ENCODE results near the gene AFF3. TPM values are rescaled to one million over a fixed set of nuclear protein-coding genes. Genes with fewer than 3 reads are reported as not detected.
"Not testable (repeated sequence)": the region's sequence is repeated elsewhere in the genome, so short reads cannot be mapped to it uniquely, and the experiment has no call there.

The AFF3 gene
- polyA plus RNA-seq, 3 donors from 2014 or later = 1.4 to 7.4 (median 3.8) TPM

DNA sequence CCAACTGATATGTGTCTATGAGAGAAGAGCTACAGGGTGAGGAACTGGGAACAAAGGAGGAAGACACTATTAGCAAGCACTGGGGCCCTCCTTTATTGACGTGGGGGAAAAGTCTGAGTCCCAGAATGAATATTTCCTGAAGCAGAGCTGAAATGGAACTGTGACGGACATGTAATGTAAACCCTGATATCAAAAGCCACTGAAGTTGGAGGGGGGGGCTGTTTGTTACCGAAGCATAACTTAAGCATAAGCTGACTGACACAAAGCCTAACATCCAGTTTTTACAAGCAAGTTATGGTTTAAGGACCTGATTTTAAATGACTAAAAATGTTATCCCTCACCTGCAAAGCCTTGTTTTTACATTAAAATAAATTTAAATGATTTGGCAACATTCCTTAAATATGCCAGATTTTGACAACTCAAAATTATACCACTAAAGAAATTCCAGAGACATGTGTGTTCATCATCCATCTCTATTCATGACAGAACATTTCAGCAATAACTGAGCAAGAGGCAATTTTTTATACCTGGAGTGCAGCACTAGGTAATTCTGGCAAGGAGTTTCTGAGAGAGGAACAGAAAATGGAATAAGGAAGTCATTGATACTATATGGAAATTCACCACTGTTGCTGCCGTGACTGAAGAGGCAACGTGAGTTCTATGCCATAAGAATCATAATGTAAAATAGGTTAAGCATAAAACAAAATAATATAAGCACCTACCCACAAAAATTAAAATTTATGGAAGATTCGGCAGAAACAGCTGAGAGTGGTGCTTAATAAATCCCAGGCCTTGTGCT is 186.0 kb downstream of the AFF3 start:
- H3K27ac Mint-ChIP-seq = no peak overlapping the region
- H3K9me3 Mint-ChIP-seq = no peaks in the 10 kb centered on the region
- H3K4me3 Mint-ChIP-seq = no peak overlapping the region
- H3K27me3 Mint-ChIP-seq (ENCODE audit: low read depth in 3 of 3) = peaks cover 0 to 2% (median 2%) of the 10 kb centered on the region in 3 donors
- no peaks in the 10 kb centered on the region for H3K36me3 Mint-ChIP-seq
- H3K4me1 Mint-ChIP-seq = no peaks in the 10 kb centered on the region
- DNase-seq = no peak

DNA sequence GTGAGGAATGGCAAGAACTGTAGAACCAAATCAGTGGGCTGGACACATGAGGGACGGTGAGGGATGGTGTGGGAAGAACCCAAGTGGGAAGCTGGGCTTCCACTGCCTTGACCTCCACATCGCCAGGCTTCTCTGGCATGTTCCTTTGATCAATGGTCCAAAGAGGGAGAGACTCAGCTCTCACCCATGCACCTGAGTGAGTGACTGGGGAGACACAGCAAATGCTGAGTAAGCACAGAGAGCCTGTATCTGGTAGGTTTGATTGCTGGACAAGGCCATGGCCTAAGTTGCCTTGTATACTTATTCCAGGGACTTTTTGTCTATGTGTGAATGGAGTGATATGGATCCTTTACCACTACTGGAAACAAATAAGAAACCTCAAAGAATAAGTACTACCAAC is 188.6 kb downstream of the AFF3 start:
- H3K9me3 Mint-ChIP-seq = peaks cover 0 to 4% (median 0%) of the 10 kb centered on the region in 6 donors
- H3K27me3 Mint-ChIP-seq (ENCODE audit: low read depth in 3 of 3) = peaks cover 0 to 2% (median 0%) of the 10 kb centered on the region in 3 donors
- H3K4me1 Mint-ChIP-seq = no peaks in the 10 kb centered on the region
- H3K27ac Mint-ChIP-seq = no peak overlapping the region
- H3K4me3 Mint-ChIP-seq = no peak overlapping the region
- no peak for DNase-seq
- H3K36me3 Mint-ChIP-seq = no peaks in the 10 kb centered on the region

DNA sequence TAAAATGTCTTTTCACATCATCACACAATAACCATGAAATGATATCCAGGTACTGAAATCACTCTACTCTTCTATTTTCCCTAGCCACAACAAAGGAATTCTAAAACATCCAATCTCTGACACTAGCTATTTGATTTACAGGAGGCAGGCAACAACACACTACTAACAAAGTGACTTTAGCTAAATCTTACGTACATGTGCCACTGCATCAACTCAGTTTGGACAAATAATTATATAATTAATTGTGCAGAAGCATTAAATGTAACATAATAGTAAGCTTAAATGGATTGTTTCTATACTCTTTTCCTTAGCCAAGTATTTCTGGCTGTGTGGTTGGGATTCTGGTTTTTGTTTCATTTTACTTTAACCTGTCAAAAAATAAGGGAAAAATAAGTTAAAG is 192.4 kb downstream of the AFF3 start:
- Mint-ChIP-seq H3K4me1 (no peaks in the 10 kb centered on the region), H3K27ac (no peak overlapping the region), H3K27me3 (ENCODE audit: low read depth in 3 of 3) (peaks cover 0 to 4% (median 2%) of the 10 kb centered on the region in 3 donors), H3K4me3 (no peak overlapping the region), H3K36me3 (no peaks in the 10 kb centered on the region), H3K9me3 (peaks cover 0 to 4% (median 0%) of the 10 kb centered on the region in 6 donors)
- no peak for DNase-seq

- Mint-ChIP-seq H3K27ac (no peak overlapping the region), H3K27me3 (ENCODE audit: low read depth in 3 of 3) (peaks cover 0 to 4% (median 2%) of the 10 kb centered on the region in 3 donors), H3K4me3 (no peak overlapping the region), H3K36me3 (no peaks in the 10 kb centered on the region), H3K4me1 (no peaks in the 10 kb centered on the region), H3K9me3 (peaks cover 0 to 4% (median 0%) of the 10 kb centered on the region in 6 donors)
- DNase-seq = no peak
Observed at GRCh38 chr2:99949530-99949929, 192.9 kb downstream of the AFF3 start.

- no peaks in the 10 kb centered on the region for H3K4me1 Mint-ChIP-seq
- DNase-seq = no peak
- no peak overlapping the region for H3K27ac Mint-ChIP-seq
- no peaks in the 10 kb centered on the region for H3K36me3 Mint-ChIP-seq
- H3K27me3 Mint-ChIP-seq (ENCODE audit: low read depth in 3 of 3) = peaks cover under 1 to 7% (median 1%) of the 10 kb centered on the region in 3 donors
- H3K9me3 Mint-ChIP-seq = peaks cover 0 to 4% (median 0%) of the 10 kb centered on the region in 6 donors
- no peak overlapping the region for H3K4me3 Mint-ChIP-seq
Observed at GRCh38 chr2:99948010-99948409, 194.4 kb downstream of the AFF3 start.

DNA sequence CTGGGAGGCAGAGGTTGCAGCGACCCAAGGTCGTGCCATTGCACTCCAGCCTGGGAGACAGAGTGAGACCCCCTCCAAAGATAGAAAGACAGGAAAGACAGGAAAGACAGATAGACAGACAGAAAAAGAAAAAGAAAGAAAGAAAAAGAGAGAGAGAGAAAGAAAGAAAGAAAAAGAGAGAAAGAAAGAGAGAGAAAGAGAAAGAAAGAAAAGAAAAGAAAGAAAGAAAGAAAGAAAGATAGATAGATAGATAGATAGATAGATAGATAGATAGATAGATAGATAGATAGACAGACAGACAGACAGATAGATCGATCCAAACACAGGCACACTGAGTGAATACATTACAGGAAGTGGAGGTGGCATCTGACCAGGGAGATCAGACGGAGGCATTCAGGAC is 195.0 kb downstream of the AFF3 start:
- H3K27me3 Mint-ChIP-seq (ENCODE audit: low read depth in 3 of 3); H3K4me3 Mint-ChIP-seq; DNase-seq; H3K4me1 Mint-ChIP-seq; H3K9me3 Mint-ChIP-seq; H3K36me3 Mint-ChIP-seq; H3K27ac Mint-ChIP-seq: not testable (repeated sequence)

- Mint-ChIP-seq H3K4me3 (no peak overlapping the region), H3K36me3 (no peaks in the 10 kb centered on the region), H3K4me1 (no peaks in the 10 kb centered on the region), H3K27ac (no peak overlapping the region), H3K27me3 (ENCODE audit: low read depth in 3 of 3) (peaks cover 0 to 9% (median 1%) of the 10 kb centered on the region in 3 donors), H3K9me3 (no peaks in the 10 kb centered on the region)
- DNase-seq = no peak
Observed at GRCh38 chr2:99944019-99944418, 198.4 kb downstream of the AFF3 start.

- Mint-ChIP-seq H3K4me3 (no peak overlapping the region), H3K4me1 (no peaks in the 10 kb centered on the region), H3K27me3 (ENCODE audit: low read depth in 3 of 3) (peaks cover 0 to 11% (median 1%) of the 10 kb centered on the region in 3 donors), H3K36me3 (no peaks in the 10 kb centered on the region), H3K9me3 (no peaks in the 10 kb centered on the region), H3K27ac (no peak overlapping the region)
- DNase-seq = no peak
Observed at GRCh38 chr2:99942561-99943347, 199.6 kb downstream of the AFF3 start.

DNA sequence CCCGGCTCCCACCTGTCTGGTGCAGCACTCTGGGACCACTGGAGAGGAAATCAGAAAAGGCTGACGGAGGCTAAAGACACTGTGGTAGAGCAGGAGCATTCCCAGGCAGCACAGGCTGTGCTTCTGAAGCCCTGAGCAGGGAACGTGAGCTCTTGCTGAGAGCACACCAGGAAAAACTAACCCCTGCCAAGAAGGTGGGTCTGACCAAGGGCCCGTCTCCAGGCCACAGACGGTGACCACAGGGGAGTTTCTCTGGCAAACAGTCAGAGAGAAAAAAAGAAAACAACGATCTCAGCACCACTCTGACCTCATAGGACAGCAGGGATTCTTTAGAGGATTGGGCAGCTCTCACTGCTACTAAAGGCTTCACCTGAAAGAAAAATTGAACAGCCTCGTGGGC is 201.4 kb downstream of the AFF3 start:
- H3K36me3 Mint-ChIP-seq = no peaks in the 10 kb centered on the region
- H3K9me3 Mint-ChIP-seq = no peaks in the 10 kb centered on the region
- no peaks in the 10 kb centered on the region for H3K4me1 Mint-ChIP-seq
- peaks cover 1 to 9% (median 3%) of the 10 kb centered on the region in 3 donors for H3K27me3 Mint-ChIP-seq (ENCODE audit: low read depth in 3 of 3)
- no peak overlapping the region for H3K27ac Mint-ChIP-seq
- no peak overlapping the region for H3K4me3 Mint-ChIP-seq
- no peak for DNase-seq

DNA sequence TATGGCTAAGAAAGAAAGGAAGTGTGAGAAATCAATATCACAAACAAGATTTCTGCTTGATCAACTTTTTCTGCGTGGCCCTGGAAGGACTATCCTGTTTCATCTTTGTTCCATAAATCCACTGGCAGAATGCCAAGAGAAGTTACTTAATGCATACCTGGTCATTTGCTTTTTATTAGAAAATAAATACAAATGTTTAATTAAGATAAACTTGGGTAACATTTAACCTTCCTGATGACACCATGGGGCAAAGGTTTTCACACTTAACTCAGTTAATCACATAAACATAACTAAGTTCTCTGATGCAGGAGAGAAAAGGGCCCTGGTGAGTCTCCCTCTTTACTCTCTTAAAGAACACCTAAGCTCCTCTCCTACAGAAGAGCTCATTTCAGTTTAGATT is 203.3 kb downstream of the AFF3 start:
- Mint-ChIP-seq H3K27me3 (ENCODE audit: low read depth in 3 of 3) (peaks cover under 1 to 9% (median 3%) of the 10 kb centered on the region in 3 donors), H3K4me1 (no peaks in the 10 kb centered on the region), H3K4me3 (no peak overlapping the region), H3K9me3 (peaks cover 0 to 3% (median 0%) of the 10 kb centered on the region in 6 donors), H3K27ac (no peak overlapping the region), H3K36me3 (no peaks in the 10 kb centered on the region)
- DNase-seq = no peak

- Mint-ChIP-seq H3K36me3 (no peaks in the 10 kb centered on the region), H3K9me3 (peaks cover 0 to 4% (median 0%) of the 10 kb centered on the region in 6 donors), H3K27me3 (ENCODE audit: low read depth in 3 of 3) (peaks cover 3 to 7% (median 4%) of the 10 kb centered on the region in 3 donors), H3K27ac (no peak overlapping the region), H3K4me1 (no peaks in the 10 kb centered on the region), H3K4me3 (no peak overlapping the region)
- DNase-seq = no peak
Observed at GRCh38 chr2:99938250-99938649, 204.1 kb downstream of the AFF3 start.

DNA sequence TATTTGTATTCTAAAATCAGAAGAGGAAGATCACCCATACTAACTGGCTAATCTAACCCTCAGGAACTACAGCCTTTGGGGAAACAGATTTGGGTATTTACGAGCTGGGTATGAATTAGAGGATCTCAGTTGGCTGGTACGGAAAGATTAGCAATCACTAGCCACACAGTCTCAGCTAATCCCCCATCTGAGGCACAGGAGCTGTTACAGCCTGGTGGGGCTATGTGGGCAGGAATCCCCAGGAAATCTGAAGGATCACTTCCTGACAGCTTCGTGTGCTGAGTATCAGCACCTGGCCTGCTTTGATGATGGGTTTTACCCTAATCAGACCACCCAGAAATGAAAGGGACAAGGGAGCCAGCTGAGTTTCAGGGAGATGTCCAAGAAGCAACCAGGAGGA is 206.3 kb downstream of the AFF3 start:
- no peaks in the 10 kb centered on the region for H3K4me1 Mint-ChIP-seq
- H3K4me3 Mint-ChIP-seq = no peak overlapping the region
- H3K9me3 Mint-ChIP-seq = peaks cover 0 to 4% (median 0%) of the 10 kb centered on the region in 6 donors
- no peak for DNase-seq
- H3K27ac Mint-ChIP-seq = no peak overlapping the region
- peaks cover 3 to 5% (median 5%) of the 10 kb centered on the region in 3 donors for H3K27me3 Mint-ChIP-seq (ENCODE audit: low read depth in 3 of 3)
- H3K36me3 Mint-ChIP-seq = no peaks in the 10 kb centered on the region

GRCh38 chr2:99935662-99936061 is 206.7 kb downstream of the AFF3 start:
- H3K27ac Mint-ChIP-seq = no peak overlapping the region

More at GRCh38 chr2:99935662-99936061, 206.7 kb downstream of the AFF3 start:
- DNase-seq = no peak
- Mint-ChIP-seq H3K4me1 (no peaks in the 10 kb centered on the region), H3K27me3 (ENCODE audit: low read depth in 3 of 3) (peaks cover 3 to 5% (median 5%) of the 10 kb centered on the region in 3 donors), H3K9me3 (peaks cover 0 to 4% (median 0%) of the 10 kb centered on the region in 6 donors), H3K4me3 (no peak overlapping the region), H3K36me3 (no peaks in the 10 kb centered on the region)
